Measurements from ENCODE around the gene COX7A1. TPM values are rescaled to one million over a fixed set of nuclear protein-coding genes. Genes with fewer than 3 reads are reported as not detected.
A peak's percentile ranks its signal among the peaks of the same experiment; 100 is the strongest.

The COX7A1 gene
- polyA plus RNA-seq, 1 donor (not counting 4 experiments of a cell fraction or from before 2014, with no cell fraction given), result 2.6 TPM

DNA sequence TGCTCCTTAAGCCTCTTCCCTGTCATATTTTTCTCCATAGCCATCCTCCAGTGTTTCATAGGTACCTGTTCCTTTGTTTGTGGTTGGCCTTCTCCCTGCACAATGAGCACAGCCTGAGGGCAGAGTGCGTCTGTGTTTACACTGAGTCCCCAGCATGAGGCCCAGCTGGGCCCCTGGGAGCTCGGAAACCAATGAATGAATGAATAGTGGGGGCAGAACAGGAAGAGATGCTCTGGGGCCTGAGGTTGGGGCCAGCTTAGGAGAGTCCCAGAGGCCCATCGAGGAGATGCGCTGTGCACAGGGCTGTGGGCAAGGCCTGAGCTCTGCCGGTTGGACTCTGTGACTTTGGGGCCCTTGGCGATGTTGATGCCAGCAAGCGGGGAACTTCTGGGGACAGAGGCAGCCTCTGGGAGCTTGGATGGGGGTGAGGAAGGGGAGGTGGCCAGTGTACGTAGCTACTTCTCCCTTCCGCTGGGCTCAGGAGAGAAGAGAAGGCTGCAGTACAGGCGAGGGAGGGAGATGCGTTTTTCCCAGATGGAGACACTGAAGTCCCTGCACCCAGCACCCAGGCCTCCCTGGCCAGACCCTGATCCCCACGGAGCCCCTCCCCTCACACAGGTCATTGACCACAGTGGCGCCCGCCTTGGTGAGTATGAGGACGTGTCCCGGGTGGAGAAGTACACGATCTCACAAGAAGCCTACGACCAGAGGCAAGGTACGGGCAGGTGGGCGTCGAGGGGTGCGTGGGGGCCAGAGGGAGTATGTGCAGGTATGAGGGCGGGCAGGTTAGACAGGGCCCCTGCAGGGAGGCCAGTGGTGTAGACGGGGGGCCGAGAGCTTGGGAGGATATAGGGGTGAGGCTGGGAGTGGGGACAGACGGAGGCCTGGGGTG lies 31.9 kb downstream of the COX7A1 start:
- dilution Hi-C loops (cut with MboI; ENCODE audit: extremely low pct_ligation_motif_present, low sequenced_read_pairs), result no loop called here
- no peak for TF ChIP-seq EZH2 (IDR thresholded peaks at IDR 0.05; ENCODE audit: low read length)
- TF ChIP-seq, protein P1, sequence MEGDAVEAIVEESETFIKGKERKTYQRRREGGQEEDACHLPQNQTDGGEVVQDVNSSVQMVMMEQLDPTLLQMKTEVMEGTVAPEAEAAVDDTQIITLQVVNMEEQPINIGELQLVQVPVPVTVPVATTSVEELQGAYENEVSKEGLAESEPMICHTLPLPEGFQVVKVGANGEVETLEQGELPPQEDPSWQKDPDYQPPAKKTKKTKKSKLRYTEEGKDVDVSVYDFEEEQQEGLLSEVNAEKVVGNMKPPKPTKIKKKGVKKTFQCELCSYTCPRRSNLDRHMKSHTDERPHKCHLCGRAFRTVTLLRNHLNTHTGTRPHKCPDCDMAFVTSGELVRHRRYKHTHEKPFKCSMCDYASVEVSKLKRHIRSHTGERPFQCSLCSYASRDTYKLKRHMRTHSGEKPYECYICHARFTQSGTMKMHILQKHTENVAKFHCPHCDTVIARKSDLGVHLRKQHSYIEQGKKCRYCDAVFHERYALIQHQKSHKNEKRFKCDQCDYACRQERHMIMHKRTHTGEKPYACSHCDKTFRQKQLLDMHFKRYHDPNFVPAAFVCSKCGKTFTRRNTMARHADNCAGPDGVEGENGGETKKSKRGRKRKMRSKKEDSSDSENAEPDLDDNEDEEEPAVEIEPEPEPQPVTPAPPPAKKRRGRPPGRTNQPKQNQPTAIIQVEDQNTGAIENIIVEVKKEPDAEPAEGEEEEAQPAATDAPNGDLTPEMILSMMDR (optimal IDR thresholded peaks at IDR 0.05 in 1 of 3, IDR thresholded peaks at IDR 0.05 in 1 of 3, conservative IDR thresholded peaks at IDR 0.05 in 1 of 3; ENCODE audit: extremely low read depth in 1 of 3, insufficient read depth in 2 of 3, low read length in 3 of 3), result no peak
- no peak for DNase-seq (ENCODE audit: low read depth, low spot score)
- Histone ChIP-seq H3K4me3 (ENCODE audit: control insufficient read depth in 2 of 3, extremely low read depth in 1 of 3, insufficient read depth in 2 of 3, low read depth in 1 of 3, low read length in 3 of 3) (no peak overlapping the region), H3K9ac (ENCODE audit: control insufficient read depth, extremely low read depth, insufficient read depth, low read length) (no peak overlapping the region), H3K9me1 (ENCODE audit: control insufficient read depth, extremely low read depth, insufficient read depth, low read length) (no peaks in the 10 kb centered on the region), H3K27ac (ENCODE audit: control insufficient read depth, insufficient read depth, low read length) (no peak overlapping the region), H2AFZ (ENCODE audit: control insufficient read depth, low read length) (no peak overlapping the region), H3K4me2 (ENCODE audit: control insufficient read depth, extremely low read depth, insufficient read depth, low read depth, low read length) (no peak overlapping the region), H4K20me1 (ENCODE audit: control insufficient read depth, extremely low read depth, insufficient read depth, low read length) (no peaks in the 10 kb centered on the region), H3K36me3 (ENCODE audit: control insufficient read depth in 2 of 2, extremely low read depth in 1 of 2, insufficient read depth in 2 of 2, low read length in 2 of 2) (peaks cover 18 to 29% of the 10 kb centered on the region in 2 experiments), H3K79me2 (ENCODE audit: control insufficient read depth, insufficient read depth, low read length) (peaks cover 10% of the 10 kb centered on the region), H3K27me3 (ENCODE audit: control insufficient read depth, extremely low read depth, insufficient read depth, low read length) (no peaks in the 10 kb centered on the region), H3K4me1 (ENCODE audit: control insufficient read depth, extremely low read depth, insufficient read depth, low read length) (peaks cover 8% of the 10 kb centered on the region), H3K9me3 (ENCODE audit: control insufficient read depth, low read depth, low read length) (no peaks in the 10 kb centered on the region)
- no peak for FAIRE-seq

DNA sequence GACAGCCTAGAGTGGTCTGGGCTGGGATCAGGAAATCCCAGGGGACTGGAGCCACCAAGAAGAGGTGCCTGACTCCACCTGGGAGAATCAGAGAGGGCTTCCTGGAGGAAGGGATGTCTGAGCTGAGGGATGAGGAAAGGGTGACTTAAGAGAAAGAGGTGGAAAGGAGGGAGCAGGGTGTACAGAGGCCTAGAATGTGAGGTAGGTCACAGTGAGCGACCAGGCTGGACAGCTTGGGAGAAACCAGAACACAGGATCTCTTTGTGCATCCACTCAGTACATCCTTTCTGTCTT lies 36.0 kb downstream of the COX7A1 start:
- TF ChIP-seq EZH2 (IDR thresholded peaks at IDR 0.05; ENCODE audit: low read length), result no peak
- TF ChIP-seq, protein P1 (optimal IDR thresholded peaks at IDR 0.05 in 1 of 3, IDR thresholded peaks at IDR 0.05 in 1 of 3, conservative IDR thresholded peaks at IDR 0.05 in 1 of 3; ENCODE audit: extremely low read depth in 1 of 3, insufficient read depth in 2 of 3, low read length in 3 of 3), result no peak
- Histone ChIP-seq H4K20me1 (ENCODE audit: control insufficient read depth, extremely low read depth, insufficient read depth, low read length) (no peaks in the 10 kb centered on the region), H2AFZ (ENCODE audit: control insufficient read depth, low read length) (no peak overlapping the region), H3K79me2 (ENCODE audit: control insufficient read depth, insufficient read depth, low read length) (peaks cover 19% of the 10 kb centered on the region), H3K9me1 (ENCODE audit: control insufficient read depth, extremely low read depth, insufficient read depth, low read length) (no peaks in the 10 kb centered on the region), H3K9ac (ENCODE audit: control insufficient read depth, extremely low read depth, insufficient read depth, low read length) (no peak overlapping the region), H3K9me3 (ENCODE audit: control insufficient read depth, low read depth, low read length) (no peaks in the 10 kb centered on the region), H3K4me2 (ENCODE audit: control insufficient read depth, extremely low read depth, insufficient read depth, low read depth, low read length) (peak overlapping the region; percentile 74), H3K4me3 (ENCODE audit: control insufficient read depth in 2 of 3, extremely low read depth in 1 of 3, insufficient read depth in 2 of 3, low read depth in 1 of 3, low read length in 3 of 3) (peak overlapping the region; percentile 82 to 86 (median 83)), H3K27me3 (ENCODE audit: control insufficient read depth, extremely low read depth, insufficient read depth, low read length) (no peaks in the 10 kb centered on the region), H3K36me3 (ENCODE audit: control insufficient read depth in 2 of 2, extremely low read depth in 1 of 2, insufficient read depth in 2 of 2, low read length in 2 of 2) (peaks cover 17 to 20% of the 10 kb centered on the region in 2 experiments), H3K4me1 (ENCODE audit: control insufficient read depth, extremely low read depth, insufficient read depth, low read length) (peaks cover 10% of the 10 kb centered on the region), H3K27ac (ENCODE audit: control insufficient read depth, insufficient read depth, low read length) (no peak overlapping the region)
- FAIRE-seq (no peak), DNase-seq (ENCODE audit: low read depth, low spot score) (no peak)
- dilution Hi-C loops (cut with MboI; ENCODE audit: extremely low pct_ligation_motif_present, low sequenced_read_pairs), result no loop called here
